Stimulated activated memory B cell treated with anti-CD40 and anti-IgM and Interleukin-4, amounts not matched to agents 10 μg/mL and 1 μg/mL and 100 μg/mL, for 72 hours (primary cell): ENCODE results near the gene PPM1A.
A peak's percentile ranks its signal among the peaks of the same experiment; 100 is the strongest.

ENCODE experiments used
- ATAC-seq: fragments of 150-1000 bp; cut with Tn5 transposase; 2 replicates; pipeline ENCODE4 v1.10.0; 2021
- H3K27ac Mint-ChIP-seq: one replicate; pipeline ENCODE4 v1.8.0; 2022; ENCODE audit warnings: mild to moderate bottlenecking, mixed read lengths
- H3K27me3 Mint-ChIP-seq: one replicate; pipeline ENCODE4 v1.8.0; 2022; ENCODE audit warnings: mixed read lengths
- H3K36me3 Mint-ChIP-seq: one replicate; pipeline ENCODE4 v1.8.0; 2022; ENCODE audit warnings: mixed read lengths
- H3K4me1 Mint-ChIP-seq: one replicate; pipeline ENCODE4 v1.8.0; 2022; ENCODE audit warnings: mixed read lengths
- H3K4me3 Mint-ChIP-seq: one replicate; pipeline ENCODE4 v1.8.0; 2022; ENCODE audit warnings: mild to moderate bottlenecking, moderate library complexity, mixed read lengths
- H3K9me3 Mint-ChIP-seq: one replicate; pipeline ENCODE4 v1.8.0; 2022; ENCODE audit warnings: mixed read lengths

PPM1A gene

GRCh38 chr14:60248697-60249318 is at the start of gene PPM1A:
TSS of gene PPM1A (plus strand) at chr14:60249221. CDS start at chr14:60282704, 33,483 bp downstream.
- Mint-ChIP-seq H3K36me3 (no peaks in the 10 kb centered on the region), H3K27me3 (no peaks in the 10 kb centered on the region), H3K4me3 (peak within 1 kb of the TSS; percentile 99), H3K9me3 (no peaks in the 10 kb centered on the region), H3K27ac (peak within 1 kb of the TSS; percentile 99), H3K4me1 (peaks cover 47% of the 10 kb centered on the region)
- peak; percentile 92 for ATAC-seq

DNA sequence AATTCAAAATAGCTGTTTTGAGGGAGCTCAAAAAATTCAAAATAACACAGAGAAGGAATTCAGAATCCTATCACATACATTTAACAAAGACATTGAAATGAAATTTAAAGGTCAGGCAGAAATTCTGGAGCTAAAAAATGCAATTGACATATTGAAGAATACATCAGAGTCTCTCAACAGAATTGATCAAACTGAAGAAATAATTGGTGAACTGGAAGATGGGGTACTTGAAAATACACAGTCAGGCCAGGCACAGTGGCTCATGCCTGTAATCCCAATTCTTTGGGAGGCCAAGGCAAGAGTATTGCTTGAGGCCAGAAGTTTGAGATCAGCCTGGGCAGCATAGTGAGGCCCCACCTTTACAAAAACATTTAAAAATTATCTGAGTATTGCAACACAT is 49.7 kb upstream of the PPM1A start:
- ATAC-seq: no peak
- Mint-ChIP-seq H3K27ac (no peak overlapping the region), H3K9me3 (peaks cover 16% of the 10 kb centered on the region), H3K36me3 (peaks cover 16% of the 10 kb centered on the region), H3K4me3 (no peak overlapping the region), H3K27me3 (peaks cover 18% of the 10 kb centered on the region), H3K4me1 (peaks cover 8% of the 10 kb centered on the region)

DNA sequence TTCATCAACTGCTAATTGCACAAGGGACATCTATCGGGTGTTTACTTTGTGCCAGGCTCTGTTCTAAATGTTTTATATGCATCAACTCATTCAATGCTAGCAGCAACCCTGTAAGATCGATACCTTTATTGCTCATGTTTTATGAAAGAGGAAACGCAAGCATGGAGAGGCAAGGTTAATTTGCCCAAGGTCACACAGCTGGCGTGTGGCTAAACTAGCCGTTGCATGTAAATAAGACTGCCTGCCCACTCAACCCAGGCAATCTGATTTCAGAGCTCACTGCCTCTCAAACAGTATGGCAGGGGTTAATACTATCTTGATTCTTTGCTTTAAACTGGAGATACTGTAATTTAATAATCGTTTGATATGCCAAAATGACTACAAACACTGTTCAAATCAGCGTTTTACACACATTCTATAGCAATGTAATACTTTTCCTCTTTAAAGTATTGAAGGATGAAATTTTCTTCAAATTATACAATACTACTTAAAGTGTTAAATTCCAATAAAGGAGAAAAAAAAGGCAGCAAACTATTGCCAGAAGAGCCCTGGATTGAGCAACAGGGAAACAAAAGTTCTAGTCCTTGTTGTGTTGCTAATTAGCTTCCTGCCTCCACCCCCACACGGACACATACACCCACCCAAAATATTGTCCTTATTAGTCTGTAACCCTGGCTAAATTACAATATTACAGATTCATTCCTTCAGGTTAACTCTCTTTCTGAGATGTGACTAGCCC is 44.7 kb upstream of the PPM1A start:
- H3K4me1 Mint-ChIP-seq: peaks cover 24% of the 10 kb centered on the region
- H3K27me3 Mint-ChIP-seq: peaks cover 48% of the 10 kb centered on the region
- ATAC-seq: peak; percentile 83
- H3K9me3 Mint-ChIP-seq: peaks cover 15% of the 10 kb centered on the region
- H3K36me3 Mint-ChIP-seq: peaks cover 8% of the 10 kb centered on the region
- peak overlapping the region; percentile 43 for H3K27ac Mint-ChIP-seq
- no peak overlapping the region for H3K4me3 Mint-ChIP-seq

DNA sequence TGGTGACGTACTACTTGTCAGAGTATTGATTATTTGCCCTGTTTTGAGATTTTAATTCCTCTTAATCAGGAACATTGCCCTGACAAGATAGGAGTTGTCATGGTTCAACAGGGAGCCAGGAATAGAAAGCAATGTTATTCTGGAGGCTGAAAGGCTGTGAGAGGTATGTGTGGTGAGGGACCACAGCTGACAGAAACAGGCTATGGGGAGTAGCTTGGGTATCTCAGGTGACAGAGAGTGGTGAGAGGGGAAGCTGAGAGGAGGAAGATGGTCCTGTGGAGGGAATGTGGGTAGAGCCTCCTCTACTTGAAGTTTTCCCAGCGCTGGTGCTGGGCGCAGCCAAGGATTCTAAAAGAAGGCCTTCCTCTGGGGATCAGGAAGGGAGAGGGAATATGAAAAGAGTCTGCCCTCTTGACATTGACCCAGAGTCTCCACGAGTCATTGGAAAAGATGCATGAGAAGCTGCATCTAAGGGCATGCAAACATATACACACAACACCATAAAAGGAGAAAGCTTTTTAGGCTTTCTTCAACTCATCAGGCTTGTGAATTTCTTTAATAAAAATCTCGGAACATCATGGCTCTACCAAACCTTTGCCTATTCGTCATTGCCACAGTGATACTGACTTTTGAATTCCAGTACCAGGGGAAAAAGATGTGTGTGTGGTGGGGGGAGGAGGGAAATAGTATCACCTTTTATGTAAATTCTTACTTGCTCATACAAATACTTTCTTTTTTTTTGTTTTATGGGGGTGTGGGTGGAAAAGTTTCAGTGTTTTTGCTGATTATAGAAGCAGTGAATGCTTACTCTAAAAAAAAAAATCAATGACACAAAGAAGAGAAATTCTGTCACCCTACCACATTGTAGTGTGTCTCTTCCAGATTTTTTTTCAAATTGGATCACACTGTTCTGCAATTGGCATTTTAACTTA is 43.9 kb upstream of the PPM1A start:
- Mint-ChIP-seq H3K4me1 (peaks cover 24% of the 10 kb centered on the region), H3K4me3 (no peak overlapping the region), H3K27ac (peak overlapping the region; percentile 43), H3K9me3 (peaks cover 11% of the 10 kb centered on the region), H3K27me3 (peaks cover 46% of the 10 kb centered on the region), H3K36me3 (no peaks in the 10 kb centered on the region)
- ATAC-seq: peak; percentile 48

GRCh38 chr14:60206249-60206670 is 42.8 kb upstream of the PPM1A start:
- peaks cover 10% of the 10 kb centered on the region for H3K9me3 Mint-ChIP-seq
- peaks cover 46% of the 10 kb centered on the region for H3K27me3 Mint-ChIP-seq

GRCh38 chr14:60206837-60207533 is 42.0 kb upstream of the PPM1A start:
- no peaks in the 10 kb centered on the region for H3K36me3 Mint-ChIP-seq
- ATAC-seq: peak; percentile 75
- peaks cover 6% of the 10 kb centered on the region for H3K9me3 Mint-ChIP-seq
- H3K27me3 Mint-ChIP-seq: peaks cover 46% of the 10 kb centered on the region
- no peak overlapping the region for H3K4me3 Mint-ChIP-seq
- H3K27ac Mint-ChIP-seq: no peak overlapping the region
- H3K4me1 Mint-ChIP-seq: peaks cover 24% of the 10 kb centered on the region

More at GRCh38 chr14:60206249-60206670, 42.8 kb upstream of the PPM1A start:
- H3K27ac Mint-ChIP-seq: no peak overlapping the region
- peaks cover 24% of the 10 kb centered on the region for H3K4me1 Mint-ChIP-seq
- no peaks in the 10 kb centered on the region for H3K36me3 Mint-ChIP-seq
- H3K4me3 Mint-ChIP-seq: no peak overlapping the region
- no peak for ATAC-seq

DNA sequence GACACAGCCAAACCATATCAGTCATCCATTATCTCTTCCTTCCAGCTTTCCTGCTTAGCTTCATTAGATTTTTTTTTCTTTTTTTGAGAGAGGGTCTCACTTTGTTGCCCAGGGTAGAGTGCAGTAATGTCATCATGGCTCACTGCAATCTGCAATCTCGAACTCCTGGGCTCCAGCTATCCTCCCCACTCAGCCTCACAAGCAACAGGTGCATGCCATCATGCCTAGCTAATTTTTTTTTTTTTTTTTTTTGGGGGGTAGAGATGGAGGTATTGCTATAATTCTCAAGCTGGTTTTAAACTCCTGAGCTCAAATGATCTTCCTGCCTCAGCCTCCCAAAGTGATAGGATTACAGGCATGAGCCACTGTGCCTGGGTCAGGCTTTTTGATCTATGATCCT is 38.3 kb upstream of the PPM1A start:
- H3K4me1 Mint-ChIP-seq: peaks cover 21% of the 10 kb centered on the region
- peaks cover 6% of the 10 kb centered on the region for H3K9me3 Mint-ChIP-seq
- H3K4me3 Mint-ChIP-seq: no peak overlapping the region
- H3K27ac Mint-ChIP-seq: no peak overlapping the region
- no peak for ATAC-seq
- H3K36me3 Mint-ChIP-seq: no peaks in the 10 kb centered on the region
- peaks cover 24% of the 10 kb centered on the region for H3K27me3 Mint-ChIP-seq

GRCh38 chr14:60211153-60211552 is 37.9 kb upstream of the PPM1A start:
- Mint-ChIP-seq H3K4me3 (no peak overlapping the region), H3K27me3 (peaks cover 20% of the 10 kb centered on the region), H3K36me3 (no peaks in the 10 kb centered on the region), H3K4me1 (peaks cover 21% of the 10 kb centered on the region), H3K9me3 (peaks cover 6% of the 10 kb centered on the region), H3K27ac (no peak overlapping the region)
- no peak for ATAC-seq

- Mint-ChIP-seq H3K4me1 (peaks cover 15% of the 10 kb centered on the region), H3K27ac (peak overlapping the region; percentile 49), H3K9me3 (peaks cover 6% of the 10 kb centered on the region), H3K36me3 (no peaks in the 10 kb centered on the region), H3K27me3 (peaks cover 8% of the 10 kb centered on the region), H3K4me3 (no peak overlapping the region)
- peak; percentile 88 for ATAC-seq
These were observed 36.3 kb upstream of the PPM1A start for GRCh38 chr14:60212503-60213371.

DNA sequence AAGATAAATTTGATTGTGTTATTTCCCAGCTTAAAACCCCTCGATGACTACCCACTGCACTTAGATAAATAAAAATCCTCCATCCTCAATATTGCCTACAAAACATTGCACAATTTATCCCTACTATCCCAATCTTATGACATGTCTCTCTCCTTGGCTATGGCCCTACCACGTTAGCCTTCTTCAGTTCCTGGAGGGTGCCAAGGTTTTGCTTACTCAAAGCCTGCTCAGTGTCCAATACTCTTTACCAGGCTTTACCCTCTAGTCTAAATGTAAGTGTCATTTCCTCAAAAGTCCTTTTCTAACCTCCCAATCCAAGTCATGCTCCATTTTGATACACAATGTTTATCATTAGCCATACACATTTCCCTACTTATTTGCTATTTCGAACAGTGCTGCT is 35.0 kb upstream of the PPM1A start:
- peaks cover 6% of the 10 kb centered on the region for H3K9me3 Mint-ChIP-seq
- H3K4me3 Mint-ChIP-seq: no peak overlapping the region
- peaks cover 6% of the 10 kb centered on the region for H3K27me3 Mint-ChIP-seq
- no peak overlapping the region for H3K27ac Mint-ChIP-seq
- peaks cover 15% of the 10 kb centered on the region for H3K4me1 Mint-ChIP-seq
- no peaks in the 10 kb centered on the region for H3K36me3 Mint-ChIP-seq
- ATAC-seq: no peak

DNA sequence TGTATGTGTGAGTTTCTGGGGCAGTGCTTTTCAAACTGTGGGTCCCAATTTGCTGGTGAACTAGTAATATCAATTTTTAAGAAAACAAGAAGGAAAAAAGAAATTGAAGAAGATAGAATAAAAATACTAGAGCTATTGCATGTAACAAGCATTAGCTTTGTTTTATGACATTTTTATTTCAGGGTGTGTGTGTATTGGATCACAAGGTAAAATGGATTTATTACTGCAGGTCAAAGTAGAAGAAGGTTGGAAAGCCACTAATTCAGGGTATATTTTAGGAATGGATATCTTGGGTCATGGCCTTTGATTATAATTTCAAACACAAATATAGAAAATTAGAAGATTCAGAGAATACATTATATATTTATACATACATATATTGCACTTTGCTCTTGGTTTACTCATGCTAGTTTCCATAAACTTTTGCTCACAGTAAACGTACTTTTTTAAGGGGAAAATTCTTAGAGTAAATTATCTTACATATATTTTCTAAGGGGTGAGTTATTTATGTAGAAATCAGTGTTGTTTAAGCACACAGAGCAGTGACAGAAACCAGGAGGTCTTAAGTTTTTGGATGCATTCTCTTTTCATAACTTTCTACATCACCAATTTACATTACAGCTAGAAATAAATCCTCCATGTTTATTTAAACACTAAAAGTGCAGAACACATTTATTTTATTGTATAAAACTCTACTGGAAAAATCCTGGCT is 34.5 kb upstream of the PPM1A start:
- H3K4me1 Mint-ChIP-seq: peaks cover 15% of the 10 kb centered on the region
- no peak for ATAC-seq
- no peak overlapping the region for H3K27ac Mint-ChIP-seq
- H3K9me3 Mint-ChIP-seq: peaks cover under 1% of the 10 kb centered on the region
- no peaks in the 10 kb centered on the region for H3K36me3 Mint-ChIP-seq
- H3K4me3 Mint-ChIP-seq: no peak overlapping the region
- peaks cover under 1% of the 10 kb centered on the region for H3K27me3 Mint-ChIP-seq

- Mint-ChIP-seq H3K4me3 (no peak overlapping the region), H3K4me1 (peaks cover 15% of the 10 kb centered on the region), H3K9me3 (no peaks in the 10 kb centered on the region), H3K36me3 (no peaks in the 10 kb centered on the region), H3K27me3 (no peaks in the 10 kb centered on the region), H3K27ac (no peak overlapping the region)
- no peak for ATAC-seq
These were observed 33.9 kb upstream of the PPM1A start for GRCh38 chr14:60215127-60215444.

GRCh38 chr14:60215520-60216420 is 33.3 kb upstream of the PPM1A start:
- Mint-ChIP-seq H3K4me1 (peaks cover 18% of the 10 kb centered on the region), H3K27me3 (no peaks in the 10 kb centered on the region), H3K9me3 (no peaks in the 10 kb centered on the region), H3K27ac (no peak overlapping the region), H3K4me3 (no peak overlapping the region), H3K36me3 (no peaks in the 10 kb centered on the region)
- ATAC-seq: no peak
